Left ventricle myocardium inferior (tissue), 1 donor: ENCODE results near the gene PLXNA2. TPM values are rescaled to one million over a fixed set of nuclear protein-coding genes. Genes with fewer than 3 reads are reported as not detected.

Experiments
- DNase-seq: peaks from one replicate; pipeline ENCODE4 v3.0.0-alpha.2; 2020
- H3K27ac ChIP-seq: fragments of 200-600 bp; replicated peaks from 2 replicates; pipeline ENCODE4 v1.8.0; 2021
- H3K27me3 ChIP-seq: fragments of 200-600 bp; 2 replicates; pipeline ENCODE4 v1.8.0; 2021; ENCODE audit warnings: low read depth
- H3K36me3 ChIP-seq: fragments of 200-600 bp; 2 replicates; pipeline ENCODE4 v1.8.0; 2021
- H3K4me1 ChIP-seq: fragments of 200-600 bp; 2 replicates; pipeline ENCODE4 v1.8.0; 2021
- H3K4me3 ChIP-seq: fragments of 200-600 bp; 2 replicates; pipeline ENCODE4 v1.8.0; 2021; ENCODE audit warnings: mild to moderate bottlenecking, moderate library complexity
- H3K9me3 ChIP-seq: fragments of 200-600 bp; replicated peaks from 2 replicates; pipeline ENCODE4 v1.8.0; 2021
- intact Hi-C: fragments of 100-400 bp; cut with micrococcal nuclease; formaldehyde crosslinking; loops from one replicate; pipeline ENCODE4 v1.11.0; 2022
- total RNA-seq: library from RNA; stranded (reverse); fragmentation: NEBNext Ultra II Directional; extraction: Animal tissue kit (Norgen Biotek cat#: 25700); gene quantifications from one replicate; pipeline ENCODE4 v1.2.1, GENCODE V29; 2021
- TF ChIP-seq, protein P1 (sequence below): fragments of 200-600 bp; IDR thresholded peaks from 2 replicates; pipeline ENCODE4 v1.8.0; 2021; ENCODE audit warnings: antibody characterized with exemption, mild to moderate bottlenecking, borderline replicate concordance
- donor health status: DM: no; HTN: yes; CAD: no; lungs with severe emphysema.

PLXNA2 gene
- total RNA-seq, 1 donor from 2014 or later: 29.1 TPM

DNA sequence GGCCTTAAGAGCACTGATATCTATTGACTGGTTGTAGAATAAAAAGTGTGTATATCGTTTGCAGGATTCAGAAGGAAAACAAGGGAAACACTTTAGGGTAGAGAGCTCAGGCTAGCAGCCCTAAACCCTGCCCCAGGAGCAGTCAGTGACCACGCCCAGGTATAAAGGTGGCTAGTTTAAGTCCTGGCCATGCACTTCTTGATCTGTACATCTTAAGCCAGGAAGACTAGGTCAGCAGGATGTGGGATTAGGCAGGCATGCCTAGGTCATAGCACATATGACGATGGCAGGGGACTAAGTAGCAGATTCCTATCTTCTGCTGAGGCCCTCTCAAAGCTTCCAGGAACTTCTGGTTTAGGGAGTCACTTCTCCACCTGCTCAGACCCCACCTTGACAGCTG, 175.3 kb downstream of the PLXNA2 start:
- no peaks in the 10 kb centered on the region for H3K9me3 ChIP-seq
- H3K4me1 ChIP-seq: no peaks in the 10 kb centered on the region
- no peaks in the 10 kb centered on the region for H3K27me3 ChIP-seq
- H3K36me3 ChIP-seq: peaks cover 45% of the 10 kb centered on the region
- H3K4me3 ChIP-seq: no peak overlapping the region
- no peak overlapping the region for H3K27ac ChIP-seq
- intact Hi-C loops: no loop called here
- DNase-seq: no peak
- TF ChIP-seq, protein P1, sequence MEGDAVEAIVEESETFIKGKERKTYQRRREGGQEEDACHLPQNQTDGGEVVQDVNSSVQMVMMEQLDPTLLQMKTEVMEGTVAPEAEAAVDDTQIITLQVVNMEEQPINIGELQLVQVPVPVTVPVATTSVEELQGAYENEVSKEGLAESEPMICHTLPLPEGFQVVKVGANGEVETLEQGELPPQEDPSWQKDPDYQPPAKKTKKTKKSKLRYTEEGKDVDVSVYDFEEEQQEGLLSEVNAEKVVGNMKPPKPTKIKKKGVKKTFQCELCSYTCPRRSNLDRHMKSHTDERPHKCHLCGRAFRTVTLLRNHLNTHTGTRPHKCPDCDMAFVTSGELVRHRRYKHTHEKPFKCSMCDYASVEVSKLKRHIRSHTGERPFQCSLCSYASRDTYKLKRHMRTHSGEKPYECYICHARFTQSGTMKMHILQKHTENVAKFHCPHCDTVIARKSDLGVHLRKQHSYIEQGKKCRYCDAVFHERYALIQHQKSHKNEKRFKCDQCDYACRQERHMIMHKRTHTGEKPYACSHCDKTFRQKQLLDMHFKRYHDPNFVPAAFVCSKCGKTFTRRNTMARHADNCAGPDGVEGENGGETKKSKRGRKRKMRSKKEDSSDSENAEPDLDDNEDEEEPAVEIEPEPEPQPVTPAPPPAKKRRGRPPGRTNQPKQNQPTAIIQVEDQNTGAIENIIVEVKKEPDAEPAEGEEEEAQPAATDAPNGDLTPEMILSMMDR: no peak

DNA sequence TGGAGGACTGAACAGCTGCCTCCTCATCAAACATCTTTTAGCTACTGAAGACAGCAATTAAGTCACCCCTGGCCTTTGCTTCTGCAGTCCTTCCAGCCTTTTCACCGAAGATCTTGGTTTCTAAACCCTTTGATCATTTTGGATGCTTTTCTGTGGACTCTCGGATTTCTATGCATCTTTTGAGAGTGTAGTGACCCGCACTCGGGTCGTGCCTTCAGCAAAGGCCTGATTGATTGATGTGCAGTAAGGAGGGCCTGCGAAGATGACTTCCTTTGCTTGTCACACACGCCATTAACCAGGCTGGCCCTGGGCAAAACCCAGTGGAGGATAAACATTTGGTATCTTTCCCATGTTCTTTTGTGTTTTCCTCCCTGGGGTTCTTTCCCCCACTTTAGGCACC, 175.8 kb downstream of the PLXNA2 start:
- Histone ChIP-seq H3K4me1 (no peaks in the 10 kb centered on the region), H3K4me3 (no peak overlapping the region), H3K36me3 (peaks cover 40% of the 10 kb centered on the region), H3K9me3 (no peaks in the 10 kb centered on the region), H3K27me3 (no peaks in the 10 kb centered on the region), H3K27ac (no peak overlapping the region)
- intact Hi-C loops: no loop called here
- DNase-seq: no peak
- TF ChIP-seq, protein P1: no peak

DNA sequence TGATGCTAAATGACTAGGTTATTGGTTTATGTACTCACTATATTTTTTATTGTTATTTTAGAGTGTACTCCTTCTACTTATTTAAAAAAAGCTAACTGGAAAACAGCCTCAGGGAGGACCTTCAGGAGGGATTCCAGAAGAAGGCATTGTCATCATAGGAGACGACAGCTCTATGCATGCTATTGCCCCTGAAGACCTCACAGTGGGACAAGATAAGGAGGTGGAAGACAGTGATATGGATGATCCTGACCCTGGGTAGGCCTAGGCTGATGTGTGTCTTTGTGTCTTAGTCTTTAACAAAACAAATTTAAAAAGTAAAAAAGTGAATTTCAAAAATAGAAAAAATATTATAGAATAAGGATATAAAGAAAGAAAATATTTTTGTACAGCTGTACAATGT, 177.6 kb downstream of the PLXNA2 start:
- Histone ChIP-seq H3K36me3 (peaks cover 22% of the 10 kb centered on the region), H3K9me3 (no peaks in the 10 kb centered on the region), H3K4me3 (no peak overlapping the region), H3K27me3 (no peaks in the 10 kb centered on the region), H3K4me1 (peaks cover 4% of the 10 kb centered on the region), H3K27ac (no peak overlapping the region)
- no peak for DNase-seq
- TF ChIP-seq, protein P1: no peak
- intact Hi-C loops: no loop called here

DNA sequence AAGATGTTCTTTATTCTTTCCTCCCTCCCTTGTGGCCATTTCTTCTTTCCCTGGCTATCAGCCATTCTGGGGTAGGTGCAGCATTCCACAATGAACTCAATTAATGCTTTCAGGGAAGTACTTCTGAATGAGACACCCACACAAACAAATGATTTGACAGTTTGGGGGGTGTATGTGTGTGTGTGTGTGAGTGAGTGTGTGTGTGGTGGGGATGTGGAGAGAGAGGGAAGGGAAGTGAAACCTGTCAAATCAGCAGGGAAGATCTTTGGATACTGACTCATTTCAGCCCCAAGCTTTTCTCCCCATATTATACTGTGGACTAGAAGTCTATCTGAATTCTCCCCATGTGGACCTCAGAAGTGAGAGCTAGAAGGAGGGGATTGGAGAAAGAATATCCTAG, 178.3 kb downstream of the PLXNA2 start:
- Histone ChIP-seq H3K4me1 (peaks cover 4% of the 10 kb centered on the region), H3K27me3 (no peaks in the 10 kb centered on the region), H3K36me3 (peaks cover 15% of the 10 kb centered on the region), H3K27ac (no peak overlapping the region), H3K4me3 (no peak overlapping the region), H3K9me3 (no peaks in the 10 kb centered on the region)
- DNase-seq: no peak
- intact Hi-C loops: no loop called here
- TF ChIP-seq, protein P1: no peak

DNA sequence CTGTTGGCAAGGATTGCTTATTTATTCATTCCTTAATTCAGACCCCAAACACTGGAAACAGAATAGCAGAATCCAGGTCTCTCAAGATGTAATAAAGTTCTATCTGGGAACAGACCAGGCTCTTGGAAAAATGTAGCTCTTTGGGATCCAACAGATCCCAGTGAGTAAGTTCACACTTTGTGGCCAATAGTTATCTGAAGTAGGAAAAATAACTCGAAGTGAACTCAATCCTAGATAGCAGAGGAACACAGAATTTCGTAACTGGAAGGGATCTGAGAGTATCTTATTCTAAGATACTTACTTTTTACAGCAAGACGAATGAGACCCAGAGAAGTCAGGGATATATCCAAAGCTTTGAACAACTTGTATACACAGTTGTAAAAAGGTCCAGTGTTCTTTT, 182.6 kb downstream of the PLXNA2 start:
- Histone ChIP-seq H3K9me3 (no peaks in the 10 kb centered on the region), H3K4me1 (peaks cover 4% of the 10 kb centered on the region), H3K27me3 (no peaks in the 10 kb centered on the region), H3K27ac (no peak overlapping the region), H3K36me3 (peaks cover 24% of the 10 kb centered on the region), H3K4me3 (no peak overlapping the region)
- intact Hi-C loops: no loop called here
- TF ChIP-seq, protein P1: no peak
- DNase-seq: no peak

DNA sequence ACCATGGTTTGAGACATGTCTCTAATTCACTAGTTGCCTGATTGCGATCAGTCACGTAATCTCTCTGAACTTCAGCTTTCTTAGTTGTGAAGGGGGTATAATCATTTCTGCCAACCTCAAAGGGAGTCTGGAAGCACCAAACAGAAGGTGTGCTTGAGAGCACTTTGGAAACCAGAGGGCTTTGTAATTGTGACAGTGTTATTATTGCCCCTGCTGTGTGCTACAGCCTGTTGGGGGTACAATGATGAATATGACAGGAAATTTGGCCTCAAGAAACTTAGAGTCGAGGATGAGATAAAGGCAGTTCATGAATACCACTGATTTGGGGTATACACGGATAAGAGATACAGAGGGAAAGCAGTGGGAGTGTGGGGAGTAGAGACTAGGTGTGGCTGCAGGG, 183.1 kb downstream of the PLXNA2 start:
- no peak overlapping the region for H3K4me3 ChIP-seq

More for the DNA sequence above, 183.1 kb downstream of the PLXNA2 start:
- peaks cover 24% of the 10 kb centered on the region for H3K36me3 ChIP-seq
- H3K27me3 ChIP-seq: no peaks in the 10 kb centered on the region
- intact Hi-C loops: no loop called here
- H3K9me3 ChIP-seq: no peaks in the 10 kb centered on the region
- DNase-seq: no peak
- peaks cover 4% of the 10 kb centered on the region for H3K4me1 ChIP-seq
- H3K27ac ChIP-seq: no peak overlapping the region
- TF ChIP-seq, protein P1: no peak
